Esophagus muscularis mucosa (tissue), 4 donors: Measurements from ENCODE around the gene IPO11.

Experiments
- CTCF ChIP-seq, 3 experiments: fragments of 200-600 bp in 2 of 3; fragments of 450-650 bp in 1 of 3; sonication (generic) in 2 of 3; IDR thresholded peaks; one replicate each; pipeline ENCODE4 v1.5.1; 2017 to 2019; ENCODE audit warnings: antibody characterized with exemption in 3 of 3, mild to moderate bottlenecking in 2 of 3, moderate library complexity in 1 of 3
- EP300 ChIP-seq: sonication (generic); formaldehyde crosslinking; IDR thresholded peaks from one replicate; pipeline ENCODE4 v1.6.1; 2017; ENCODE audit warnings: antibody characterized with exemption
- POLR2A ChIP-seq: fragments of 450-650 bp; IDR thresholded peaks from one replicate; pipeline ENCODE4 v1.6.1; 2017; ENCODE audit warnings: antibody characterized with exemption, moderate library complexity, mild to moderate bottlenecking, low read depth
- POLR2AphosphoS5 ChIP-seq, 2 donors: sonication (generic); formaldehyde crosslinking; IDR thresholded peaks; one replicate each; pipeline ENCODE4 v1.6.1; 2017; ENCODE audit warnings: antibody characterized with exemption in 2 of 2

- TF ChIP-seq CTCF (IDR thresholded peaks at IDR 0.05) (no peak), POLR2AphosphoS5 (IDR thresholded peaks at IDR 0.05) (no peak), POLR2A (no peak), EP300 (no peak)
Observed at GRCh38 chr5:62509806-62510205, 97.2 kb downstream of the IPO11 start.
